ENCODE results near the gene CD4.

The CD4 gene

GRCh38 chr12:6790496-6791150 is 1.3 kb downstream of the CD4 start:
- TF ChIP-seq ZFX (IDR thresholded peaks at IDR 0.05; ENCODE audit: borderline replicate concordance) (no peak), CTCF (IDR thresholded peaks at IDR 0.05) (no peak)
- H3K27ac ChIP-seq = no peak overlapping the region

DNA sequence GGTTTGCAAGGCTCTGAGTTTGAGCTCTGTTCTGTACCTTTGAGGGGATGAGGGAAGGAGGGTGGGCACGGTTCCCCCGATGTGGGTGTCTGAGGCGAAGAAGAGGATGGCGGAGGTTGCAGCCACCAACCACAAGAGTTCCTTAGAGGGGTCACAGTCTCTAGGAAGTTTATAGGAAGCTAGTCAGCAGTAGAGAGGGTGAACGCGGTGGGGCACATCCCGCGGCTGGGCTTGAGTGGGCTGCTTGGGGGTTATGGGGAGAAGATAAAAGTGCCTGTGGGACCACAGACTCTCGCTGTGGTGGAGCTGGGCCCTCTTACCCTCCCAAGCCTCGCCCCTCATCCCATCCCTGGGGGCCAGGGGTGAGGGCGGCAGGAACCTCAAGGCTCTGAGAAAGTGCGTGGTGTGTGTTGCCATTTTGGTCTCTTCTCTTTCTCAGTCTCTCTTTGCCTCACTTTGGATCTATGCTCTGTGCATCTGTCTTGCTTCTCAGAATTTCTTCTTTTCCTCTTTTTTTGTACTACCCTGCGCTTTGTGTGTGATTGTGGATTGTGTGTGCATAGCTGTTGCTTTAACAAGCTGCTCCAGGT is 2.7 kb downstream of the CD4 start:
- no peak for TF ChIP-seq ZFX (IDR thresholded peaks at IDR 0.05; ENCODE audit: borderline replicate concordance)
- TF ChIP-seq CTCF (IDR thresholded peaks at IDR 0.05) = no peak
- no peak overlapping the region for H3K27ac ChIP-seq

GRCh38 chr12:6792522-6793201 is 3.3 kb downstream of the CD4 start:
- TF ChIP-seq CTCF (IDR thresholded peaks at IDR 0.05) (no peak), ZFX (IDR thresholded peaks at IDR 0.05; ENCODE audit: borderline replicate concordance) (no peak)

GRCh38 chr12:6795088-6795487 is 5.8 kb downstream of the CD4 start:
- no peak overlapping the region for H3K27ac ChIP-seq

More at GRCh38 chr12:6792522-6793201, 3.3 kb downstream of the CD4 start:
- no peak overlapping the region for H3K27ac ChIP-seq

DNA sequence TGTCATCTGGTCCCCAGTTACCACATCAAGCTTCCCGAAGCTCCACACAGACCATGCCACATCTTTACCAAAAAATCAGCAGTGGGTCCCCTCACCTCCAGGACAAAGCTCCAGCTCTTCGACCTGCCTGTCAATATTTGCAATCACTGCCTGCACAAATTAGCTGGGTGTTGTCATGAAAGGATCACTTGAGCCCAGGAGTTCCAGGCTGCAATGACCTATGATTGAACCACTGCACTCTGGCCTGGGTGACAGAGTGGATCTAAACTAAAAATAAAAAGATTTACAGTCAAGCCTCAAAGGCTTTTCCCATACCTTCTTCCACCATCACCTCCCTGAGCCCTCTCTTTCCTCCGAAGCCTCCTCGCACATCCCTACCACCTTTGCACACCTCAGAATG is 7.2 kb downstream of the CD4 start:
- no peak for TF ChIP-seq ZFX (IDR thresholded peaks at IDR 0.05; ENCODE audit: borderline replicate concordance)
- no peak for TF ChIP-seq CTCF (IDR thresholded peaks at IDR 0.05)
- no peak overlapping the region for H3K27ac ChIP-seq

More at GRCh38 chr12:6795088-6795487, 5.8 kb downstream of the CD4 start:
- TF ChIP-seq CTCF (IDR thresholded peaks at IDR 0.05) (no peak), ZFX (IDR thresholded peaks at IDR 0.05; ENCODE audit: borderline replicate concordance) (no peak)

DNA sequence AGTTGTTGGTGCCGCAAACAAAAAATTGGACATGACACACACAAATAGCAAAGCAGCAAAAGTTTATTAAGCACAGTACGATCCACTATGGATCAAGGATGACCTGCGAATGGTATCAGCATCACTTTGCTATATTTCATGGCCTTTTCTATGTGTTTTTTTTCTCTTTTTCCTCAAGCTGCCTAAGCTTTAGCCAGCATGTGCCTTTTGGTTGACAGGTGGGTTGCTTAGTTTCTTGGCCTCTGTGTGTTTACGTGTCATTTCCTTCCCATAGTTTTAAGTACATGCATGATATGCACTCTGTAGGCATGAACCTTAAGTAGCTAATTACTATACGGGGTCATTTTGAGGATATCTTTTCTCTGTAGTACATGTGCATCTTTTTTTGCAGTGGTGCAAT is 9.8 kb downstream of the CD4 start:
- TF ChIP-seq ZFX (IDR thresholded peaks at IDR 0.05; ENCODE audit: borderline replicate concordance) (no peak), CTCF (IDR thresholded peaks at IDR 0.05) (no peak)
- no peak overlapping the region for H3K27ac ChIP-seq

DNA sequence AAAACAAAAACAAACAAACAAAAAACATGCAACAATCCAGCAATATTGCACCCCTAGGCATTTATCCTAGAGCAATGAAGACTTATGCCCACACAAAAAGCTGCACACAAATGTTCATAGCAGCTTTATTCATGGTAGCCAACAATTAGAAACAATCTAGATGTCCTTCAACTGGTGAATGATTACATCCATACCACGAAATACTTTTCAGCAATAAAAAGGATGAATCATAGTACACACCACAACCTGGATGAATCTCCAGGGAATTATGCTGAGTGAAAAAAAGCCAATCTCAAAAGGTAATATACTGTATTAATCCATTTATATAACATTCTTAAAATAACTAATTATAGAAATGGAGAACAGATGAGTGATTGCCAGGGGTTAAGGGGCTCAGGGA is 17.8 kb downstream of the CD4 start:
- H3K27ac ChIP-seq = no peak overlapping the region
- TF ChIP-seq CTCF (IDR thresholded peaks at IDR 0.05) (no peak), ZFX (IDR thresholded peaks at IDR 0.05; ENCODE audit: borderline replicate concordance) (no peak)
